Mammary epithelial cell (primary cell): ENCODE data around the gene PRICKLE3.

Source experiments
- CTCF ChIP-seq, 2 donors: IDR thresholded peaks in 1 of 2; conservative IDR thresholded peaks in 1 of 2; 2 replicates each; pipeline ENCODE4 v1.5.1; 2011 to 2012; ENCODE audit warnings: inconsistent platforms in 2 of 2, low read length in 2 of 2, mild to moderate bottlenecking in 2 of 2, control low read depth in 1 of 2, low read depth in 1 of 2; ENCODE audit not compliant: insufficient read depth in 1 of 2; ENCODE audit errors: extremely low read depth in 1 of 2
- EZH2 ChIP-seq: IDR thresholded peaks from 2 replicates; pipeline ENCODE4 v1.6.1; 2012; ENCODE audit warnings: low read length, inconsistent platforms, borderline replicate concordance

- TF ChIP-seq CTCF (conservative IDR thresholded peaks at IDR 0.05 in 1 of 2, IDR thresholded peaks at IDR 0.05 in 1 of 2; ENCODE audit: extremely low read depth in 1 of 2, insufficient read depth in 1 of 2, low read depth in 1 of 2, low read length in 2 of 2) (no peak), EZH2 (no peak)
Measured at GRCh38 chrX:49167740-49168108, 18.4 kb downstream of the PRICKLE3 start.
